K562 (cell line): ENCODE measurements around the gene NR2F2. TPM values are rescaled to one million over a fixed set of nuclear protein-coding genes. Genes with fewer than 3 reads are reported as not detected.

ENCODE experiments used
- CREB1 ChIP-seq, 2 experiments: sonication (generic) in 1 of 2; formaldehyde crosslinking in 1 of 2; IDR thresholded peaks; 2 replicates each; pipeline versions ENCODE4 v1.6.1 to v1.8.0; 2012 to 2022; ENCODE audit warnings: inconsistent platforms in 1 of 2, mild to moderate bottlenecking in 1 of 2, missing genetic modification reagents in 1 of 2, moderate library complexity in 1 of 2
- DDX20 ChIP-seq: fragments of 450-650 bp; IDR thresholded peaks from 2 replicates; pipeline ENCODE4 v1.6.1; 2016; ENCODE audit warnings: missing genetic modification characterization, low read depth, mild to moderate bottlenecking, missing compliant biosample characterization, moderate library complexity
- DLX4 ChIP-seq: fragments of 250-450 bp; sonication (Bioruptor Pico); IDR thresholded peaks from 2 replicates; pipeline ENCODE4 v1.6.1; 2021; ENCODE audit warnings: mild to moderate bottlenecking
- ELK3 ChIP-seq: fragments of 450-650 bp; formaldehyde crosslinking; IDR thresholded peaks from 2 replicates; pipeline ENCODE4 v1.4.0; 2020; ENCODE audit warnings: mild to moderate bottlenecking
- GATA2 ChIP-seq: sonication (generic); formaldehyde crosslinking; IDR thresholded peaks from 2 replicates; pipeline ENCODE4 v1.4.0; 2020; ENCODE audit warnings: mild to moderate bottlenecking, missing genetic modification reagents
- KLF13 ChIP-seq: fragments of 450-650 bp; IDR thresholded peaks from 2 replicates; pipeline ENCODE4 v1.6.1; 2016; ENCODE audit warnings: missing genetic modification characterization, low read depth, mild to moderate bottlenecking, missing compliant biosample characterization, moderate library complexity, borderline replicate concordance
- LARP7 ChIP-seq: fragments of 450-650 bp; IDR thresholded peaks from 2 replicates; pipeline ENCODE4 v1.6.1; 2016
- MCM5 ChIP-seq: fragments of 450-650 bp; IDR thresholded peaks from 2 replicates; pipeline ENCODE4 v1.6.1; 2016; ENCODE audit warnings: low read depth
- MGA ChIP-seq: fragments of 450-650 bp; IDR thresholded peaks from 2 replicates; pipeline ENCODE4 v1.6.1; 2016; ENCODE audit warnings: mild to moderate bottlenecking, moderate library complexity
- NCOR1 ChIP-seq: fragments of 450-650 bp; IDR thresholded peaks from 2 replicates; pipeline ENCODE4 v1.6.1; 2016; ENCODE audit warnings: mild to moderate bottlenecking, moderate library complexity
- PHF21A ChIP-seq: fragments of 450-650 bp; IDR thresholded peaks from 2 replicates; pipeline ENCODE4 v1.6.1; 2017; ENCODE audit warnings: low read depth, borderline replicate concordance
- ZKSCAN3 ChIP-seq: fragments of 250-450 bp; sonication (Bioruptor Pico); IDR thresholded peaks from 2 replicates; pipeline ENCODE4 v1.4.0; 2020
- ZNF239 ChIP-seq: fragments of 250-450 bp; sonication (Bioruptor Pico); IDR thresholded peaks from 2 replicates; pipeline ENCODE4 v1.4.0; 2020; ENCODE audit warnings: mild to moderate bottlenecking
- ZNF436 ChIP-seq: fragments of 250-450, 450-650 bp; sonication (Bioruptor Pico); formaldehyde crosslinking; IDR thresholded peaks from 2 replicates; pipeline ENCODE4 v1.7.0; 2020; ENCODE audit warnings: mild to moderate bottlenecking
- ZNF766 ChIP-seq: fragments of 200-800 bp; sonication (Bioruptor generic); conservative IDR thresholded peaks from 2 replicates; pipeline ENCODE4 v1.6.1; 2016; ENCODE audit warnings: missing genetic modification characterization, missing compliant biosample characterization
- polyA plus RNA-seq, 8 experiments: library from polyadenylated mRNA; depleted of rRNA in 4 of 8; stranded (reverse) in 5 of 8; unstranded in 3 of 8; fragments of >200 nt; fragmentation: Nextera tagmentation in 2 of 8; fragmentation: Illumina TruSeq in 1 of 8; extraction: Ambion mirVana in 2 of 8; extraction: Trizol in 1 of 8; gene quantifications; 2 replicates each; pipeline versions ENCODE4 v1.2.1 to v1.2.3, GENCODE V29; 2011 to 2014; ENCODE audit warnings: inconsistent platforms in 1 of 8, missing spikeins in 1 of 8
- total RNA-seq, 7 experiments: library from RNA; depleted of rRNA in 6 of 7; stranded (reverse); fragments of >200 nt in 6 of 7; fragmentation: Illumina TruSeq in 2 of 7; extraction: Trizol in 2 of 7; gene quantifications; 2 replicates each; pipeline versions ENCODE4 v1.2.1 to v1.2.3, GENCODE V29; 2011 to 2021; ENCODE audit warnings: low replicate concordance in 1 of 7

The NR2F2 gene
- total and polyA plus RNA-seq, 9 of the 15 experiments (the other 6 are each of a cell fraction or from before 2014, with no cell fraction given), result 6.0 to 51.8 (median 11.1) TPM

GRCh38 chr15:96356494-96357455, 26.3 kb downstream of the NR2F2 start (continued):
- TF ChIP-seq ELK3 (CRISPR knock-in tag) (no peak), PHF21A (no peak; the same call in 1 of the 2 replicates), GATA2 (CRISPR knock-in tag) (no peak), LARP7 (no peak), ZNF239 (no peak), ZNF766 (no peak), ZNF436 (CRISPR knock-in tag) (no peak), KLF13 (tag) (no peak), ZKSCAN3 (CRISPR knock-in tag) (no peak), DLX4 (CRISPR knock-in tag) (no peak), DDX20 (tag) (no peak), MGA (no peak), CREB1 (IDR thresholded peaks at IDR 0.05) (peak; percentile 94), CREB1 (CRISPR knock-in tag; IDR thresholded peaks at IDR 0.05) (peak; percentile 90), MCM5 (no peak), NCOR1 (no peak)
